Fibroblast of mammary gland (primary cell): Measurements from ENCODE around the gene SLC7A6.

ENCODE experiments used
- DNase-seq: peaks from one replicate; pipeline ENCODE4 v3.0.0-alpha.2; 2010; ENCODE audit warnings: low read depth
- H3K4me3 ChIP-seq: 2 replicates; pipeline ENCODE4 v1.5.1; 2011; ENCODE audit warnings: low read depth, mild to moderate bottlenecking, low read length, moderate library complexity; ENCODE audit not compliant: control insufficient read depth
- CTCF ChIP-seq: conservative IDR thresholded peaks from 2 replicates; pipeline ENCODE4 v1.5.1; 2011; ENCODE audit warnings: low read depth, low read length, inconsistent platforms; ENCODE audit not compliant: control insufficient read depth, insufficient read depth

The SLC7A6 gene

GRCh38 chr16:68282064-68282452, 17.7 kb downstream of the SLC7A6 start:
- no peak for DNase-seq
- TF ChIP-seq CTCF = no peak
- no peak overlapping the region for H3K4me3 ChIP-seq

GRCh38 chr16:68283346-68283745, 19.0 kb downstream of the SLC7A6 start:
- no peak for DNase-seq
- TF ChIP-seq CTCF = no peak
- no peak overlapping the region for H3K4me3 ChIP-seq

GRCh38 chr16:68283801-68284598, 19.7 kb downstream of the SLC7A6 start:
- no peak overlapping the region for H3K4me3 ChIP-seq
- TF ChIP-seq CTCF = no peak
- peak; percentile 66 for DNase-seq

GRCh38 chr16:68284847-68285246, 20.5 kb downstream of the SLC7A6 start:
- TF ChIP-seq CTCF = no peak
- H3K4me3 ChIP-seq = no peak overlapping the region

GRCh38 chr16:68285683-68286082, 21.4 kb downstream of the SLC7A6 start:
- no peak overlapping the region for H3K4me3 ChIP-seq
- no peak for DNase-seq
- TF ChIP-seq CTCF = no peak

More at GRCh38 chr16:68284847-68285246, 20.5 kb downstream of the SLC7A6 start:
- no peak for DNase-seq

GRCh38 chr16:68286153-68287074, 22.1 kb downstream of the SLC7A6 start:
- DNase-seq = no peak
- H3K4me3 ChIP-seq = no peak overlapping the region
- no peak for TF ChIP-seq CTCF
